ENCODE results near the gene DNAJC5.
A peak's percentile ranks its signal among the peaks of the same experiment; 100 is the strongest.
"Not testable (repeated sequence)": the region's sequence is repeated elsewhere in the genome, so short reads cannot be mapped to it uniquely, and the experiment has no call there.

Gene DNAJC5

DNA sequence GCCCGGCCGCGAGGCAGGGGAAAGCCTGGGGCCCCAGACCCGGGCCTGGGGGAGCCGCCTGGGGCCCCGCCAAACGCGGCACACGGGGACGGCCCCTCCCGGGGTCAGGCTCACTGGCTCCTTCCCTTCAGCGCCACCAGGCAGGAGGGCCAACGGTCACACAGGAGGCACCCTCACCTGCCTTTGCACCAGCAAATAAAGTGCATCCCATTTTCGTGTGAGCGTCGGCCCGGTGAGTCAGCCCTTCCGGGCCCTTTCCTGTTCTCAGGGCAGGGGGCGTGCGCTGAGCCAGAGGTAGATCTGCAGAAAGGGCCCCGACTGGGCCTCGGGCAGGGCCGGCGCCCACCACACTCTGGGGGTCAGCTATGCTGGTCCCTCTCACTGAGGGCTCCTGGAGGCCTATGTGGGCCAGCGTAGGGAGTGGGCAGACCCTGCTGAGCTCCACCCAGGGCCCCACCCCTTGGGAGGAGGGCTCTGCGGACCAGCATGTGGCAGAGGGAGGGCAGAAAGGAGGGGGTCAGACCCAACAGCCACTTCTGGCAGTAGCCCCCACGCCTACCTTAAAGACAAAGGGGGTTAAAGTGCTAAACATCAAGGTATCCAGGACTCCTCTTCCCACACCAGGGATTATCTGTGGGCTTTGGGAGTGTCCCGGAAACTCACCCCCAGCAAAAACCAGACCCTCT, 62.2 kb downstream of the DNAJC5 start:
- DNase-seq = peak; percentile 84

DNA sequence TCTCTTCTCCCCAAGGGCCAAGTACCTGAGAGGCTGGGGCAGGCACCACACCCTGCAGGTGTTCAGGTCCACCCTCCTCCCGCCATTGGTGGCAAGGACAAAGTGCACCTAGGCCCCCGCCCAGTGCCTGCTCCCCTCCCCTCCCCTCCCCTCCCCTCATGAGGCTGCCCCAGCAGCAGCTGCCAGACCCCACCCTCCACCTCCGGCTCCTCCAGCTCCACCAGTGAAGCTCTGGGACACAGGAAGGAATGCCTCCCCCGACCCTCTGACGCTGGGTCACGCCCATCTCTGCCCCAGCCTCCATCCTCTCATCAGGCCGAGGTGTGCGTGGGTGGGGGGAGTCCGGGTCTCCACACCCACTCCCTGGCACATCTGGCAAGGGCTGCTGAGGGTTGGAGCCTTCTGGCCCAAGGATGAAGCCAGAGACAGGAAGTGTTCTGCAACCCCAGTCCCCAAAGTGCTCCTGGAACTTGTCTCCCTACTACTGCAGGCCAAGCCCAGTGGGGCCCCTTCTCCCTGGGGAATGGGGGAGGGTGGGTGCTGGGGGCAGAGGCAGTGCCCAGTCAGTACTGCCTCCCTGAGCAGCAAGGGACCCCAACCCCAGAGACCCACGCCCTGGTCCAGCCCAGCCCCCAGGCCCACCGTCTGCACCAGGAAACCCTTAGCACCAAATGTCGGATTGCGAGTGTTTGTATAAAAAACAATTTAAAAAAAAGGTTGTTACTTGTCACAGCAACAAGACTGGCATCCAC, 62.9 kb downstream of the DNAJC5 start:
- peak; percentile 65 for DNase-seq

GRCh38 chr20:63958471-63958870, 63.5 kb downstream of the DNAJC5 start:
- no peak for DNase-seq

- no peak for DNase-seq
Observed at GRCh38 chr20:63958964-63959698, 64.2 kb downstream of the DNAJC5 start.

DNA sequence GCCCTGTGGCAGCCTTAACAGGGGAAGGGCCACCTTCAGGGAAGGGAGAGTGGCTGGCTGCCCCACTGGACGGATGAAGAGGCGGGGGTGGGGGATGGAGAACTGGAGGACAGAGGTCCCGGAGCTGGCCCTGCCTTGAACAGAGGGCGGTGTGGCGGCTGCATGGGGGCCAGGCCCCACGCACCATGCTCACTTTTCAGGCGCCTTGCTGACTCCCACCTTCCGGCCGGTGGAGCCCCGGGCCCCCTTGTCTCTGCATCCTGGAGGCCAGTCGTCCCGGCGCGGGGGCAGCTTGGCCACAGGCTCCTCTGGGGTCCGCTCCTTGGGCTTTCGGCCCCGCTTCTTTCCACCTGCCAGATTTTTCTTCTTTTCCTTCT, 64.8 kb downstream of the DNAJC5 start:
- DNase-seq = no peak

DNA sequence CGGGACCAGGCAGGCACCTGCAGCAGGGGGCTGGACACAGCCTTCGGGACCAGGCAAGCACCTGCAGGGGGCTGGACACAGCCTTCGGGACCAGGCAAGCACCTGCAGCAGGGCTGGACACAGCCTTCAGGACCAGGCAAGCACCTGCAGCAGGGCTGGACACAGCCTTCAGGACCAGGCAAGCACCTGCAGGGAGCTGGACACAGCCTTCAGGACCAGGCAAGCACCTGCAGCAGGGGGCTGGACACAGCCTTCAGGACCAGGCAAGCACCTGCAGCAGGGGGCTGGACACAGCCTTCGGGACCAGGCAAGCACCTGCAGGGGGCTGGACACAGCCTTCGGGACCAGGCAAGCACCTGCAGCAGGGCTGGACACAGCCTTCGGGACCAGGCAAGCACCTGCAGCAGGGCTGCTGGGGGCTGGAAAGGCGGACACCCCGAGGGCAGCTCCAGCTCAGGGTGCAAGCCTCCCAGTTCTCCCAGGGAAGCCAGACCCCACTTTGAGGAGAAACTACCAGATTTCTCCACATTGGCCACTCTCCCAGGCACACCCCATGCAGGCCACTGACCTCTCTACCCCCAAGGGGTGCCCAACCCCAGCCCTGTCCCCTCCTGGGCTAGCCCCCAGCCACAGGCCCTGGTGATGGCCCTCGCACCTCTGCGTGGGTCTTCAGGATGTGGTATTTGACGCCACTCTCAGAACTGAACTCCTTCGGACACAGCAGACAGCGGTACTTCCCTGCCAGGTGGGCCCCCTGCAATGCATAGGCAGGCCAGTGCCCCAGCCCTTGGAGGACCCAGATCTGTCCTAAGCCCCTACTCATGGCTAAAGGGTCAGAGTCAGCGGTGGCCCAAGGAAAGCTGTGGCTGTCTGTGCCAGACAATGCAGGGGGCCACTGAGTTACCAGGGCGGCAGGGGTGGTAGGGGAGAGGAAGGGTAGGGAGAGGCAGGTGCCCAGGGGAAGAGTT, 66.0 kb downstream of the DNAJC5 start:
- DNase-seq = not testable (repeated sequence)

- no peak for DNase-seq
Observed at GRCh38 chr20:63961664-63962425, 66.9 kb downstream of the DNAJC5 start.

- DNase-seq = no peak
Observed at GRCh38 chr20:63962426-63963347, 67.8 kb downstream of the DNAJC5 start.

DNA sequence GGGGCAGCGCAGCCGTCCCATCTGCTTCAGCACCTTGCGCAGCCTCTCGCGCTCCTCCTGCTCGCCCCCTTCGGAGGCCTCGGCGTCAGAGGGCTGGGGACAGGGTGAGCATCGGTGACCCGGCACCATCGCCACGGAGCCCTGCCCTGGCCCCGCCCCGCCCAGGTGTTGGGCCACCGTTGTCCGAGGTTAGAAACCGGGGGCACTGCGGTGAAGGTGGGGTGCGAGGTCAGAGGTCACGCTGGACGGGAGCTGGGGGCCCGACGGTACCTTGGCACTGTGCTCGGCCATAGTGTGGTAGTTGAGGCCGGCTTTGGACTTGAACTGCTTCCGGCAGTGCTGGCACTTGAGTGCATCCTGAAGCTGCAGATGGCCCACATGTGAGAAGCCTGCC, 68.4 kb downstream of the DNAJC5 start:
- no peak for DNase-seq

- DNase-seq = no peak
Observed at GRCh38 chr20:63963784-63964301, 68.9 kb downstream of the DNAJC5 start.

GRCh38 chr20:63964412-63964811, 69.5 kb downstream of the DNAJC5 start:
- DNase-seq = no peak

DNA sequence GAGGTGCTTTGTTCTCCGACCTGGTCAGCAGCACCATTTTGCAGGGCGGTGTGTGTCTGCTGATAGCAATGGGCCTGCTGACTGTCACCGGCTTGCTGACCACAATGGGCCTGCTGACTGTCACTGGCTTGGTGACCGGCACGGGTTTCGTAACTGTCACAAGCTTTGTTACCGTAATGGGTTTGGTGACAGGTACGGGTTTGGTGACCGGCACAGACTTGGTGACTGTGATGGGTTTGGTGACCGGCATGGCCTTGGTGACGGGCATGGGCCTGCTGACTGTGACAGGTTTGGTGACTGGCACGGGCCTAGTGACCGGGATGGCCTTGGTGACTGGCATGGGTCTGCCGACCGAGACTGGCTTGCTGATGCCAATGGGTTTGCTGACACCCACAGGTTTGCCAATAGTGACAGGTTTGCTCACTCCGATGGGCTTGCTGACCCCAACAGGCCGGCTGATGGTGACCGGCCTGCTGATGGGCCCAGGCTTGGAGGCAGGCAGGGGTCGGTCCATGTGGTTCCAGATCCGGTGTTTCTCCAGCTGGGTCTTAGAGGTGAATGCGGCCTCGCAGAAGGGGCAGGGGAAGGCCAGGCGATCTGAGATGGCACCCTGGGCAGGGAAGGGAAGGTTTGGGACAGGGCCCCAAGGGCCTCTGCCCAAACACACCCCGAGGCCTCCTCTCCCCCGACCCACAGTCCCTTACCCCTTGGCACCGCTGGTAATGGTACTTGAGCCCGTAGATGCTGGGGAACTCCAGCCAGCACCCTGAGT, 71.4 kb downstream of the DNAJC5 start:
- no peak for DNase-seq

DNA sequence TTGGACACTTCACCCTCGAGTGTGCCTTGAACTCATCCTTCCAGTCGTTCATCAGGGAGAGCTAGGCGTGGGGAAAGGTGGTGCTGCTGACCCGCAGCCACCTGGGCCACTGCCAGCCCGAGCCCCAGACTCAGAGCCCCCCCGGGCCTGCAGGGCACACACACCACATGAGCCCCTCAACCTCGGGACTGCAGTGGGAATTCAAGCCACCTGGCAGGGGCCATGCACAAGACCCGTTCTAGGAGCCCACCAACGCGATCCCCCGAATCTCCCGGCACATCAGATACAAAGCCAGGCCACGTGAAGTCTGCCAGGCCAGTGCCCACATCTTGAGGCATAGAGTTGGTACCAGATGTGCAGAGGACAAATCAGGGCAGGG, 72.0 kb downstream of the DNAJC5 start:
- DNase-seq = no peak

GRCh38 chr20:63967330-63968135, 72.6 kb downstream of the DNAJC5 start:
- DNase-seq = no peak

GRCh38 chr20:63968136-63968927, 73.4 kb downstream of the DNAJC5 start:
- no peak for DNase-seq

GRCh38 chr20:63968928-63969760, 74.2 kb downstream of the DNAJC5 start:
- no peak for DNase-seq

Data from activated CD4-positive, alpha-beta T cell treated with anti-CD3 and anti-CD28 coated beads for 48 hours (primary cell).